Measurements from ENCODE around the gene OOSP3.

GRCh38 chr11:59854871-59855270 lies 23.7 kb upstream of the OOSP3 start:
- no peak for TF ChIP-seq POLR2A (IDR thresholded peaks at IDR 0.05)
- no peak for TF ChIP-seq CTCF (IDR thresholded peaks at IDR 0.05)
